ENCODE results near the gene URB1.

- TF ChIP-seq CTCF (IDR thresholded peaks at IDR 0.05) (no peak), POLR2AphosphoS5 (IDR thresholded peaks at IDR 0.05) (no peak), POLR2A (IDR thresholded peaks at IDR 0.05) (no peak)
These were observed 45.9 kb downstream of the URB1 start for GRCh38 chr21:32346951-32347350.
